GM10248 (cell line): ENCODE data around the gene KRTAP10-11.
"Not testable (repeated sequence)": the region's sequence is repeated elsewhere in the genome, so short reads cannot be mapped to it uniquely, and the experiment has no call there.

Experiments used
- CTCF ChIA-PET: fragments of 300-600 bp; sonication (Branson Sonifier 250); formaldehyde crosslinking; extraction: SDS; loops from one replicate; lab custom pipeline; 2021; ENCODE audit warnings: antibody characterized with exemption; lab: Yijun Ruan, JAX
- POLR2A ChIA-PET: fragments of 350-650 bp; sonication (Branson Sonifier 250); formaldehyde crosslinking; extraction: SDS; loops from one replicate; lab custom pipeline; 2020; ENCODE audit warnings: antibody characterized with exemption; lab: Yijun Ruan, JAX
- DNase-seq: peaks from one replicate; pipeline ENCODE4 v3.0.0; 2012; ENCODE audit errors: extremely low spot score
- TF ChIP-seq, protein P1 (sequence below): IDR thresholded peaks from 2 replicates; pipeline ENCODE4 v1.5.1; 2012; ENCODE audit warnings: mild to moderate bottlenecking, low read depth; ENCODE audit errors: extremely low read depth, missing control alignments, control extremely low read depth

Gene KRTAP10-11

DNA sequence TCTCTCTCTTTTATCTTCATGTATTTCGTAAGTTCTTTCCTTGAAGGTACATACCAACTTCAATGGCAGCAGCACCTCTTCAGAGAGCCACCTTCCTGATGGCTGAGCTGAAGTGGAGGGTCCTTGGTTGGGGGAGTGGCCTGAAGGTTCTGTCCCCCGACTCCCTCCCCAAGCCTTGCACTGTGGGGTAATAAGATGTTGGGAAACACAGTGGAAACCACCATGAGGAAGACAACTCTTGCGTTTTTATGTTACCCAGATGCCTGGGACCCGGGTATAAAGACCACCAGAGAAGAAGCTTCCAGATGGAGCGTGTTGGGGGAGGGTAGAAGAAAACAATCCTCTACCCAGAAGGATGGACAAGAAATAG, 12.3 kb downstream of the KRTAP10-11 start:
- TF ChIP-seq, protein P1, sequence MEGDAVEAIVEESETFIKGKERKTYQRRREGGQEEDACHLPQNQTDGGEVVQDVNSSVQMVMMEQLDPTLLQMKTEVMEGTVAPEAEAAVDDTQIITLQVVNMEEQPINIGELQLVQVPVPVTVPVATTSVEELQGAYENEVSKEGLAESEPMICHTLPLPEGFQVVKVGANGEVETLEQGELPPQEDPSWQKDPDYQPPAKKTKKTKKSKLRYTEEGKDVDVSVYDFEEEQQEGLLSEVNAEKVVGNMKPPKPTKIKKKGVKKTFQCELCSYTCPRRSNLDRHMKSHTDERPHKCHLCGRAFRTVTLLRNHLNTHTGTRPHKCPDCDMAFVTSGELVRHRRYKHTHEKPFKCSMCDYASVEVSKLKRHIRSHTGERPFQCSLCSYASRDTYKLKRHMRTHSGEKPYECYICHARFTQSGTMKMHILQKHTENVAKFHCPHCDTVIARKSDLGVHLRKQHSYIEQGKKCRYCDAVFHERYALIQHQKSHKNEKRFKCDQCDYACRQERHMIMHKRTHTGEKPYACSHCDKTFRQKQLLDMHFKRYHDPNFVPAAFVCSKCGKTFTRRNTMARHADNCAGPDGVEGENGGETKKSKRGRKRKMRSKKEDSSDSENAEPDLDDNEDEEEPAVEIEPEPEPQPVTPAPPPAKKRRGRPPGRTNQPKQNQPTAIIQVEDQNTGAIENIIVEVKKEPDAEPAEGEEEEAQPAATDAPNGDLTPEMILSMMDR: no peak
- CTCF ChIA-PET: interaction anchor here (1.1 kb wide), 1 partner anchor 16 kb away, joined by 3 read pairs; no protein-coding TSS in a partner anchor
- DNase-seq: no peak
- POLR2A ChIA-PET: no interaction called here

DNA sequence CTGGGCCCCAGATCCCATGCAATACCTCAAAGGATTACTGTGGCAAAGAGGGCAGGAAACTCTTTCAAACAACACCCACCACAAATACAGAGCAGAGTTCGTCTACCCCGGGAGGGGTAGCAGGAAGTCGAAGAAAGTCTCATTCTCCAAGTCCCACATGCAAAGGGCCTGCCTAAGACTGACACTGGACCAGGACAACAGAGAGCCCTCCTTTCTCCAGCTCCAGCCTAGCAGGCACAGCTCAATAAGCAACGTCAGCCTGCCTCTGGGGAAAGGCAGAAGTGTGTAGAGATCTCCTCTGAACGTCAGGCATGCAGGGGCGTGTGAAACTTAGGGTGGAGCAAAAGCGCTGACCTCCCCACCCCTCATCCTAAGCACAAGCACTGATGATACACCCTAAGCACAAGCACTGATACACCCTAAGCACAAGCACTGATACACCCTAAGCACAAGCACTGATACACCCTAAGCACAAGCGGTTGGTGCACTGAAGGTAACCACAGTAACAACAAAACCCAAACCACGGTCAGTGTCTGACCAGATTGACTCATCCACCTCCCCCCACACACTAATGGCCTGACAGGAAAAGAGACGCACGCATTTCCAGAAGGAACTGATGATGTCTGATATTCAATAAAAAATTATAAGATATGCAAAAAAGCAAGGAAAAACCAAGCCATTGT, 12.8 kb downstream of the KRTAP10-11 start:
- DNase-seq: no peak
- TF ChIP-seq, protein P1: no peak
- ChIA-PET CTCF (interaction anchor here (0.8 kb wide), 1 partner anchor 9 kb away, joined by 3 read pairs; no protein-coding TSS in a partner anchor), POLR2A (no interaction called here)

DNA sequence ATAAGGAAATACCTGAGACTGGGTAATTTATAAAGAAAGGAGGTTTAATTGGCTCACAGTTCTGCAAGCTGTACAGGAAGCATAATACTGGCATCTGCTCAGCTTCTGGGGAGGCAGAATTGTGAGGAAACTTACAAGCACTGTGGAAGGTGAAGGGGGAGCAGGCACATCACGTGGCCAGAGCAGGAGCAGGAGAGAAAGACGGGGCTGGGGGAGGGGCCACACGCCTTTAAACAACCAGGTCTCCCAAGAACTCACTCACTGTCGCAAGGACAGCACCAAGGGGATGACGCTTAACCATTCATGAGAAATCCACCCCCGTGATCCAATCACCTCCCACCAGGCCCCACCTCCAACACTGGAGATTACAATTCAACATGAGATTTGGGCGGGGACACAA, 15.4 kb downstream of the KRTAP10-11 start:
- CTCF ChIA-PET, DNase-seq, POLR2A ChIA-PET: not testable (repeated sequence)

DNA sequence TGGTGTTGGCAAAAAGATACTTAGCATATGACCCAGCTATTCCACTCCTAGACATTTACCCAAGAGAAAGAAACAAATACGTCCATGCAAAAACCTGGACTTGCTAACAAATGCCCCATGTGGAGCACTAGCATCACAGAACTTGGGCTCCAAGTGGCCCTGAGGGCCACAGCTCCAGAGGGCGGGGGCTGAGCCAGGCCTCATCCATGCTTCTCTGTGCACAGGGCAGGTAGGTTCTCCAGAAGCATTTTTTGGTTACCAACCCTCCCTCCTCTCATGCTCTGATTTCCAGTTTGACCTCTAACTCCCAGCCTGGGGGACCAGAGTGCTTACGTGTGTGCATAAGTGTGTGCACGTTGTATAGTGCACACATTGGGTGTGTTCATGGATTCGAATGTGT, 18.5 kb downstream of the KRTAP10-11 start:
- no peak for DNase-seq
- CTCF ChIA-PET: interaction anchor here (1.0 kb wide), 1 partner anchor 12 kb away, joined by 4 read pairs; no protein-coding TSS in a partner anchor
- POLR2A ChIA-PET: no interaction called here

DNA sequence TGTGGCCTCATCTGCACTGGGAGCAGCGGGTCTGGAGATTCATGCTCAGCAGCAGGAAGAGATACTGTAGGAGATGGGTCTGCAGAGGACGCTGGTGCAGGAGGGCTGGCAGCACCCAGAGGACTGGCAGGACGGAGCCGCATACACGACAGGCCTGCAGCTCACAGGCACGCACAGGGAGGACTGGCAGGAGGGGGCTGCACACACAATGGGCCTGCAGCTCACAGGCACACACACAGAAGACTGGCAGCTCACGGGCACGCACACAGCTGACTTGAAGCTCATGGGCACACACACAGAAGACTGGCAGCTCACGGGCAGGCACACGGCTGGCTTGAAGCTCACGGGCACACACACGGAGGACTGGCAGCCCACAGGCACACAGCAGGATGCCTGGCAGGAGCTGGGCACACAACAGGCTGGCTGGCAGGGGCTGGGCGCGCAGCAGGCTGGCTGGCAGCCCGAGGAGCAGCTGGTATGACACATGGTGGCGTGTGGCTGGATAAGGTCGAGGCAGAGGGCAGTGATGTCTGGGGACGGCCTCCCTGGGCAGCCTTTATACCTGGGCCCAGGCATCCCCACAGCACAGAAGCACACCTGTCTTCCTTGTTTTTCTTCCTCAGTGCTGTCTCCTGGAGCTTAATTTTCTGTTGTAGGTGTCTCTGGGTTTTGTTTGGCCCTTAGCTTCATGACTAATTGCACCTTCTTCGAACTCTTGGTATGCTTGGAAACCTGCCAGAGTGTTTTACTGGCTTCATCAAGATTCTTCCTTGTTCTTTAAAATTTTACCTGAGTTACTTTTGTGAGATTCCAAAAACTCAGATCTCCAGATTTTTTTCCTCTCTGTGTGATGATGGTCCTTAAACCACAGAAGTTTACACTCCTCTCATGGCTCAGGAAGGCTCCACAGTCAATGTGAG, 20.4 kb downstream of the KRTAP10-11 start, which contains the start of gene KRTAP12-2:
Gene KRTAP12-2 (minus strand): TSS at position 527 of the 920 bp plus-strand sequence. CDS start 41 bp downstream, at position 486.
- ChIA-PET POLR2A (no interaction called here), CTCF (interaction anchor here (1.4 kb wide), 2 partner anchors 9 kb away, joined by 3 read pairs; partner anchors contain the start of gene KRTAP12-3)
- TF ChIP-seq, protein P1: no peak
- no peak for DNase-seq

More for the DNA sequence above, 18.5 kb downstream of the KRTAP10-11 start:
- TF ChIP-seq, protein P1: no peak

DNA sequence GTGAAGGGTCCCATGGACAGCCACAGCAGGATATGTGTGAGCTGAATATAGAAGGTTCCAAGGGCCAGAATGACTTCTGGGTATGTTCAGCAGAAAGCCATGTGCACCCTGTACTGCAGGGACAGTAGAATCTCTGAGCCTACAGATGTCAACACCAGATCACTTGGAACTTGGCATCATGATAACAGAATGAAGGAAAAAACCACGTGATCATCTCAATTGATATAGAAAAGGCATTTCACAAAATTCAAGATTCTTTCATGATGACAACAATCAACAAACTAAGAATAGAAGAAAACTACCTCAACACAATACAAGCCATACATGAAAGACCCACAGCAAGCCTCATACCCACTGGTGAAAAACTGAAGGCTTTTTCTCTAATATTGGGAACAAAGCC, 21.4 kb downstream of the KRTAP10-11 start:
- TF ChIP-seq, protein P1: no peak
- CTCF ChIA-PET: interaction anchor here (1.4 kb wide), 1 partner anchor 10 kb away, joined by 3 read pairs; the partner anchor contains the start of gene KRTAP12-3
- no peak for DNase-seq
- POLR2A ChIA-PET: no interaction called here
